ENCODE measurements around the gene DHDH. TPM values are rescaled to one million over a fixed set of nuclear protein-coding genes. Genes with fewer than 3 reads are reported as not detected.
"Not testable (repeated sequence)": the region's sequence is repeated elsewhere in the genome, so short reads cannot be mapped to it uniquely, and the experiment has no call there.

Gene DHDH
- total RNA-seq, 1 experiment from 2014 or later = not detected

GRCh38 chr19:48915757-48916156, 17.7 kb upstream of the DHDH start:
- DNase-seq (ENCODE audit: low read depth) = no peak

- DNase-seq (ENCODE audit: low read depth) = no peak
Measured at GRCh38 chr19:48918071-48918470, 15.4 kb upstream of the DHDH start.

DNA sequence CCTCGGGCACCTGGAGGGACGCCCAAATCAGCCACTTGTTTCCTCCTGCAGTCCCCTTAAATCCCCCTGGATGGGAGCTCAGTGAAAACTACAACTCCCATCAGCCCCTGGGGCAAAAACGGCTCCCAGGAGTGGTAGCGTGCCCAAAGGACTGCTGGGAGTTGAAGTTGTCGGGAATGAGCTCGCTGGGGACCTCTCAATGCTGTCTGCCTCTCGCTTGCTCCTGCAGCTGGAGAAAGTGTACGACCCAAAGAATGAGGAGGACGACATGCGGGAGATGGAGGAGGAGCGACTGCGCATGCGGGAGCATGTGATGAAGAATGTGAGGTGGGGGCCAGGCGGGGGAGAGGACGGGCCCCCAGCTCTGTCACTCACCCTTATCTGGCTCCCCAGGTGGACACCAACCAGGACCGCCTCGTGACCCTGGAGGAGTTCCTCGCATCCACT, 14.7 kb upstream of the DHDH start:
- DNase-seq (ENCODE audit: low read depth) = no peak

DNA sequence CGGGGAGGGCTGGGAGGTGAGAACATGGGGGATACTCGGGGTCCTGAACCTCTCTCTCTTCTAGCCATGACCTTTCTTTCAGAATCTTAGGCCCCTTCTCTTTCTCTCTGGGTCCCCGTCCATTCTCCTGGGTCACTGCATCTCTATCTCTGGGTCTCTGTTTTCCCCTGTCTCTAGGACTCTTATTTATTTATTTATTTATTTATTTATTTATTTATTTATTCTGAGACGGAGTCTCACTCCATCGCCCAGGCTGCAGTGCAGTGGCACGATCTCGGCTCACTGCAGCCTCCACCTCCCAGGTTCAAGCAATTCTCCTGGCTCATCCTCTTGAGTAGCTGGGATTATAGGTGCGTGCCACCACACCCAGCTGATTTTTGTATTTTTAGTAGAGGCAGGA, 14.2 kb upstream of the DHDH start:
- DNase-seq (ENCODE audit: low read depth) = not testable (repeated sequence)

GRCh38 chr19:48920949-48921348, 12.6 kb upstream of the DHDH start:
- DNase-seq (ENCODE audit: low read depth) = no peak

- no peak for DNase-seq (ENCODE audit: low read depth)
Measured at GRCh38 chr19:48921721-48922500, 11.6 kb upstream of the DHDH start.

- DNase-seq (ENCODE audit: low read depth) = no peak
Measured at GRCh38 chr19:48922548-48923490, 10.7 kb upstream of the DHDH start.

- peak; percentile 85 for DNase-seq (ENCODE audit: low read depth)
Measured at GRCh38 chr19:48925240-48925843, 8.2 kb upstream of the DHDH start.

GRCh38 chr19:48925890-48926289, 7.6 kb upstream of the DHDH start:
- not testable (repeated sequence) for DNase-seq (ENCODE audit: low read depth)

DNA sequence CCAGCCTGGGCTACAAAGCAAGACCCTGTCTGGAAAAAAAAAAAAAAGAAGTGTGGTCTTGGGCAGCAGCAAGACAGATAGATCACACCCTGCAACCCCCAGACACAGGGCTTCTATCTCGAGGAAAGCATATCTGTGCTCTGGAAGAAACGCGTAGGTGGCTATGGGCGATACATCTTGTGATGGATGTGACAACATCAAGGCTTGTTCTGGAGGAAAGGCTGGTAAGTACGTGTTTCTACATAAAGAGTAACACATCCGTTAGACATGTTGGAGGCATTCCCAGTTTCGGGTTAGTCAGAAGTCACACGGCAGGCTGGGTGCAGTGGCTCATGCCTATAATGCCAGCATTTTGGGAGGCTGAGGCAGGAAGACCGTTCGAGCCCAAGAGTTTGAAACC, 6.6 kb upstream of the DHDH start:
- DNase-seq (ENCODE audit: low read depth) = peak; percentile 89

DNA sequence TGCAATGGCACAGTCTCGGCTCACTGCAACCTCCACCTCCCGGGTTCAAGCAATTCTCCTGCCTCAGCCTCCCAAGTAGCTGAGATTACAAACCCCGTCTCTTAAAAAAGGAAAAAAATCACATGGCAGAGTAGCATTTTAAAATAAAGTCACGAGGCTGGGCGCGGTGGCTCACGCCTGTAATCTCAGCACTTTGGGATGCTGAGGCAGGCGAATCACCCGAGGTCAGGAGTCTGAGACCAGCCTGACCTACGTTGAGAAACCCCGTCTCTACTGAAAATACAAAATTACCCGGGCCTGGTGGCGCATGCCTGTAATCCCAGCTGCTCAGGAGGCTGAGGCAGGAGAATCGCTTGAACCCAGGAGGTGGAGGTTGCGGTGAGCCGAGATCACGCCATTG, 5.8 kb upstream of the DHDH start:
- DNase-seq (ENCODE audit: low read depth) = not testable (repeated sequence)

DNA sequence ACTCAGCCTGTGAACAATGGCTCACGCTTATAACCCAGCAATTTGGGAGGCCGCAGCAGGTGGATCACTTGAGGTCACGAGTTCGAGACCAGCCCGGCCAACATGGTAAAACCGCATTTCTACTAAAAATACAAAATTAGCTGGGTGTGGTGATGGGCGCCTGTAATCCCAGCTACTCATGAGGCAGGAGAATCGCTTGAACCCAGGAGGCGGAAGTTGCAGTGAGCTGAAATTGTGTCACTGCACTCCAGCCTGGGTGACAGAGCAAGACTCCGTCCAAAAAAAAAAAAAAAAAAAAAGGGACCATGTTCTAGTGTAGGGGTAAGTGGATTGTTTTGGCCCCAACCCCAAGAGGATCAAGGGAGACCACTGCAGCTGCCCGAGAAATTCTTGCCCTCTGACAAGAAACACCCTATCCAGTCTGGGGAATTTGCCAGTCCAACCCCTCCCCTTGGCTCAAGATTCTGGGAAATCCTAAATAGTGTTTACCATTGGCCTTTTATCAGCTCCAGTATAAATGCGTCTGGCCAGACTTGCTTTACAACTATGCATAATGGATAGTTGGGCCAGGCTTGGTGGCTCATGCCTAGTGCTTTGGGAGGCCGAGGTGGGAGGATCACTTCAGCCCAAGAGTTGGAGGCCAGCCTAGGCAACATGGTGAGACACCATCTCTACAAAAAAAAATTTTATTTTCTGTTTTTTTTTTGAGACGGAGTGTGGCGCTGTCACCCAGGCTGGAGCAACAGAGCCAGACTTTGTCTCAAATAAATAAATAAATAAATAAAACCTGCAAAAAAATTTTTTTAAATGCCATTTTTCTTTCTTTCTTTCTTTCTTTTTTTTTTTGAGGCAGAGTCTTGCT, 5.1 kb upstream of the DHDH start:
- peak; percentile 37 for DNase-seq (ENCODE audit: low read depth)

GRCh38 chr19:48934837-48935236, 1.3 kb downstream of the DHDH start:
- DNase-seq (ENCODE audit: low read depth) = no peak

DNA sequence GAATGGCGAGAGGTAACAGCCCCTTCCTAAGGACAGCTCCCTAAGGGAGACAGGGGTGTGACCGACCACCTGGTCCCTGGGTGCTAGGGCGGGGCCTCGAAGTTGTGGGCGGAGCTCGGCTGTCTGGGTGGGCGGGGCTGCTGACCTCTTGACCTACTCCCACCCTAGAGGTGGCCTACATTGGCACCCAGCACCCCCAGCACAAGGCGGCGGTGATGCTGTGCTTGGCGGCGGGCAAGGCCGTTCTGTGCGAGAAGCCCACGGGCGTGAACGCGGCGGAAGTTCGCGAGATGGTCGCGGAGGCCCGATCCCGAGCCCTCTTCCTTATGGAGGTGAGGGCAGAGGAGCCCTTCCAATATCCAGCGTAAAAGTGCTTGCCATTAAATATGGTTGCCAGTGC, 2.4 kb downstream of the DHDH start:
- DNase-seq (ENCODE audit: low read depth) = no peak

GRCh38 chr19:48938256-48938655, 4.8 kb downstream of the DHDH start:
- DNase-seq (ENCODE audit: low read depth) = no peak

DNA sequence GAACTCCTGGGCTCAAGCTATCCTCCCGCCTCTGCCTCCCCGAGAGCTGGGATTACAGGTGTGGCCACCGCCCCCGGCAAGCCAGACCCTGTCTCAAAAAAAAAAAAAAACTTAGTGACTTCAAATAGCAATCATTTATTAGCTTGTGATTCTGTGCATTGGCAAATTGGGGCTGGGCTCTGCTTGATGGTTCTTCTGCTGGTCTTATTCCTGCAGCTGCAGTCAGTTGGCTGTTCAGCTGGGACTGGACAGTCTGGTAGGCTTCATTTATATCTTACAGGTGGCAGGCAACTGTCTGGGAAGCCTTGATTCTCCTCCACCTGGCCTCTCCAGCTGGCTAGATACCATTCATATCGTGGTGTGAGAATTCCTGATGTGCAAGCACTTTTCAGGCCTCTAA, 7.4 kb downstream of the DHDH start:
- DNase-seq (ENCODE audit: low read depth) = no peak

DNA sequence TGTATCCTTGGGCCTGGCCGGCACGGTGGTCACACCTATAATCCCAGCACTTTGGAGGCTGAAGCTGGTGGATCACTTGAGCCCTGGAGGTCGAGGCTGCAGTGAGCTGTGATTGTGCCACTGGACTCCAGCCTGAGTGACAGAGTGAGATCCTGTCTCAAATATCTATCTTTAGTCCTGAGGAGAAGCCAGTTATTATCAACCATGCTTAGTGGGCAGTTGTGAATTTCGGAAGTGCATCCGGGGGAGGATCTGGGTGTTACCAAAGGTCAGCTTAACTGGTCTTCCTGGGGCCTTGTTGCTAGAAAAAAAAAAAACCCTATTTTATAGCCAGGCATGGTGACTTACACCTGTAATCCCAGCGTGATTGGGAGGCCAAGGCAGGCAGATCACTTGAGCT, 9.6 kb downstream of the DHDH start:
- DNase-seq (ENCODE audit: low read depth) = no peak

DNA sequence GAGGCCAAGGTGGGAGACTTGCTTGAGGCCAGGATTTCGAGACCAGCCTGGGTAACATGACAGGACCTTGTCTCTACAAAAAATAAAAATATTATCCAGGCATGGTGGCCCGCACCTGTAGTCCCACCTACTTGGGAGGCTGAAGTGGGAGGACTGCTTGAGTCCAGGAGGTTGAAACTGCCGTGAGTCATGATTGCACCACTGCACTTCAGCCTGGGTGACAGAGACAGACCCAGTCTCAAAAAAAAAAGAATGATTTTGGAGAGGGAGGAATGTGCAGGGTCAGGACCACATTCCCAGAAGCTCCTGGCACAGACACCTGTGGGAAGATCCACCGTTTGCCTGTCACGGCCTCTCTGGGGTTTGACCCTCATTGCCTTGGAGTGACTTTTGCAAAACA, 11.9 kb downstream of the DHDH start:
- no peak for DNase-seq (ENCODE audit: low read depth)

DNA sequence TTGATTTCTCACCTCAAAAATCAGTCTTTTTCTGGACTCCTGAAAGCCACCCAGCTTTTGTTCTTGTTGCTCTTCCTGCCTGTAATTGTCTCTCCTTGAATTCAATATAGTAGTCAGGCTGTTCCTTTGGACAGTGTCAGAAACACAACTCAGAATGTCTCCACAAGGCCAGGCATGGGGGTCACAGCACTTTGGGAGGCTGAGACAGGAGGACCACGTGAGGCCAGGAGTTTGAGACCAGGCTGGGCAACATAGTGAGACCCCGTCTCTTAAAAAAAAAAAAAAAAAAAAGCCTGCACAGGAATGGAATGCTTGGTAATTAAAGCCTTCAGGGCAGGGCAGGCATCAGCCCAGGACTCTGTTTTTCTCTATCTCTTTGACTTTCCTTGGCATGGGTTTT, 12.3 kb downstream of the DHDH start:
- DNase-seq (ENCODE audit: low read depth) = no peak

- DNase-seq (ENCODE audit: low read depth) = no peak
Measured at GRCh38 chr19:48946463-48947257, 13.2 kb downstream of the DHDH start.

DNA sequence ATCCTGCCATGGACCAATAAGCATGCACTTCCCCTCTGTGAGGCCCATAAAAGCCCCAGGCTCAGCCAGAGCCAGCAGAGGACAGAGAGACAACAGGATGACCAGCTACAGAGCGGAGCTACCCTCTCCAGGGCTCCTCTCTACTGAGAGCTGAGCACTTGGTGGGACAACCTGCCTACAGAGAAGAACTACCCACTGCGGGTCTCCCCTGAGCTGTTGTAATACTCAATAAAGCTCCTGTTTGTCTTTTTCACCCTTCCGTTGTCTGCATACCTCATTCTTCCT, 13.7 kb downstream of the DHDH start:
- no peak for DNase-seq (ENCODE audit: low read depth)
